Measurements from ENCODE around the gene FKBP2. TPM values are rescaled to one million over a fixed set of nuclear protein-coding genes. Genes with fewer than 3 reads are reported as not detected.

Gene FKBP2
- total RNA-seq, 1 experiment from 2014 or later, result 102 TPM

DNA sequence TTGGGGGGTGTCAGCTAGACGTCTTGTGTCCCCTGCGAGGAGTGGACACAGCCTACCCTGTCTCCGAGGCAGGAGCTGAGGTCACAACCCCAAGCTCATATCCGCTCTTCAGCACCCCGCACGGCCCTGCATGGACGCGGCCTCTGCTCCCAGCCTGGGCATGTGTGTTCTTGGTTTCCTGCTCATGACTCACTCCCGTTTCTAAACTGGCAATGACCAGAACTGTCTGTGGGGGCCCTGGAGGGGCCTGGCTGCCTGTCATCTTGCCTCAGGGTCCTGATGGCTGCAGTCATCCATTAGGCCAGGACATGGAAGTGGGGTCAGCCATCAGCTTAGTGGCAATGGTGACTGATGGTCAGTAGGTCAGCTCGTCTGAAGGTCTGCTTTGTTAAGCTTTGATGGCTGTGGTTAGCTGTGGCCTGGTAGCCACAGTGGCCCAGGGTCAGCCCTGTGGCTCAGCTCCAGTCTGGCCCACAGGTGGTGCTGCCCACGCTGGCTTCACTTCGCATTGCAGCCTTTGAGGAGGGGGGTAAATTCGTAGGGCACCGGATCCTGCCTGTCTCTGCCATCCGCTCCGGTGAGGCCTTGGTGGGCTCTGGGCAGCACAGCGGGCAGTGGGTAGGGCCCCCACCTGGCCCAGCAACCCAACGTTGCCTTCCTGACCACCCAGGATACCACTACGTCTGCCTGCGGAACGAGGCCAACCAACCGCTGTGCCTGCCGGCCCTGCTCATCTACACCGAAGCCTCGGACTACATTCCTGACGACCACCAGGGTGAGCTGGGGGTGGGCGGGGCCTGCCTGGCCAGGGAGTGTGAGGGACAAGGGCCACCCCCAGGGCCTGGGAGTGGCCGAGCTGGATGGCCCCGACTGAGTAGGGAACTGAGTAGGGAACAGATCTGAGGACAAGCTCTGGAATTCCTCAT is 22.4 kb downstream of the FKBP2 start:
- peak; percentile 77 for DNase-seq (ENCODE audit: low read depth)

DNA sequence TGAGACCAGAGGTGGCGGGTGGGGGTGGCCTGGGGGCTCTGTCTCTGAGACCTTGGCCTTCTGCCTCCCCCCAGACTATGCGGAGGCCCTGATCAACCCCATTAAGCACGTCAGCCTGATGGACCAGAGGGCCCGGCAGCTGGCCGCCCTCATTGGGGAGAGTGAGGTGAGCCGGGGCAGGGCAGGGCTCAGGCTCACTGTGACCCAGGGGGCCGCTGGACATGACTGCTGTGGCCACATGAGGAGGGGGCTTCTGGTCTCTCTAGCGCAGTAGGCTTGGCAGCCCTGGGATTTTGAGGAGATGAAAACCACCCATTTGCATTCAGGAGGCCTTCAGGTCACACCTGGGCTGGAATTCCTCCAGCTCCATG is 23.0 kb downstream of the FKBP2 start:
- no peak for DNase-seq (ENCODE audit: low read depth)

DNA sequence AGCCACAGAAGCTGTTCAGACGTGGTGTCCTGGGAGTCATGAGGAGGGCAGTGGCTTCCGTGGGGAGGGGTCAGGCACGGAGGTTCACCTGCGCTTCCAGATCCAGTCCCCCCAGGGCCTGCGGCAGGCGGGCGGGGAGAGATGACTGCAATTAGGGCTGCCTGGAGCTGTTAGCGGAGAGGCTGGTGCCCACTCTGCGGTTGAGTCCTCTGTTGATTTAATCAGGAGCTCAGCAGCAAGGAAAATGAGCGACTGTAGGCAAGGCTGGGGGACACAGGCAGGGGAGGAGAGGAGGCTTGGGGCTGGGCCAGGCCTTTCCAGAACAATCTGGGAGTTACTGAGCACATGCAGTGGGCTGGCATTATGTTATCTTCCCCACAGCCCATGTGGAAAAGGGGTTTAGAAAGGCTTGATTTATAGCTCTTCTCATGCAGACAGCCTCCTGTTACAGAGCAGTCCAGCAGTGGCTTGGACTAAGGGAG is 23.5 kb downstream of the FKBP2 start:
- DNase-seq (ENCODE audit: low read depth), result no peak

DNA sequence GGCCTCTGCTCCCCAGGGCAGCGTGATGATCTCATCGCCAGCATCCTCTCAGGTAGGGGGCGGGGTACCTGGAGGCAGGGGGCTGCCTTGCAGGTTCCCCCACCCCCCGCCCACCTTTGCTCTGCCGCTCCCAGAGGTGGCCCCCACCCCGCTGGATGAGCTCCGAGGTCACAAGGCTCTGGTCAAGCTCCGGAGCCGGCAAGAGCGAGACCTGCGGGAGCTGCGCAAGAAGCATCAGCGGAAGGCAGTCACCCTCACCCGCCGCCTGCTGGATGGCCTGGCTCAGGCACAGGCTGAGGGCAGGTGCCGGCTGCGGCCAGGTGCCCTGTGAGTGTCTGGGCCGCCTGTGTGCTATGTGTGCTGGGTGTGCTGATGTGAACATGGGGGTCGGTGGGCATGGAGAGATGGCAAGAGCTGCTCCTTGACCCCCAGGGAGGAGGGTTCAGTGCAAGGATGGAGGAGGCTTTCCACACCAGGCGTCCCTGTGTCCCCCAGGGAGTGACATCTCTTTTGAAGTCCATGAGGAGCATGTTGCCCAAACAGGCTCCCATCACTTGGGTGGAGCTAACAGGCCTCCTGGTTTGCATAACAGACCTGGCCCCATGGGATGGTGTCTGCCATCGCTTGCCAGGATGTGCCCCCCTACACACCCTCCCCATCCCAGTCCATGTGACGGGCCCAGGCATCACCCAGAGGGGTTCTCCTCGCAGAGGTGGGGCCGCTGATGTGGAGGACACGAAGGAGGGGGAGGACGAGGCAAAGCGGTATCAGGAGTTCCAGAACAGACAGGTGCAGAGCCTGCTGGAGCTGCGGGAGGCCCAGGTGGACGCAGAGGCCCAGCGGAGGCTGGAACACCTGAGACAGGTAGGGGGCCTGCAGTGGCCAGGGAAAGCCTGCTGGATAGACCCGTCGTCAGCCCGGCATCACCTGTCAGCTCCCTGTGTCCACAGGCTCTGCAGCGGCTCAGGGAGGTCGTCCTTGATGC is 24.6 kb downstream of the FKBP2 start:
- DNase-seq (ENCODE audit: low read depth), result no peak

DNA sequence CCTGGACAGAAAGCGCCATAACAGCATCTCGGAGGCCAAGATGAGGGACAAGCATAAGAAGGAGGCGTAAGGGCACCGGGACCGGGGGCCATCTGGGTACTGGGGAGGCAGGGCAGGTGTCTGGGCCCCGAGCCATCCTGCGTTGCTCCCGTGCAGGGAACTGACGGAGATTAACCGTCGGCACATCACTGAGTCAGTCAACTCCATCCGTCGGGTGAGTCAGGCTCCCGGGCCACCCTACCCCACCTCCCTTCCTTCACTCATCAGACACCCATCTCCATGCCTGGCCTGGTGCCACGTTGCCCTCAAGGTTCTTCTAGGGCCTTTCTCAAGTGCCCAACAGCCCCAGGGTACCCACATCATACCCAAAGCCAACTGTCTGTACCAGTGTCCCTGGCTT is 25.4 kb downstream of the FKBP2 start:
- no peak for DNase-seq (ENCODE audit: low read depth)

DNA sequence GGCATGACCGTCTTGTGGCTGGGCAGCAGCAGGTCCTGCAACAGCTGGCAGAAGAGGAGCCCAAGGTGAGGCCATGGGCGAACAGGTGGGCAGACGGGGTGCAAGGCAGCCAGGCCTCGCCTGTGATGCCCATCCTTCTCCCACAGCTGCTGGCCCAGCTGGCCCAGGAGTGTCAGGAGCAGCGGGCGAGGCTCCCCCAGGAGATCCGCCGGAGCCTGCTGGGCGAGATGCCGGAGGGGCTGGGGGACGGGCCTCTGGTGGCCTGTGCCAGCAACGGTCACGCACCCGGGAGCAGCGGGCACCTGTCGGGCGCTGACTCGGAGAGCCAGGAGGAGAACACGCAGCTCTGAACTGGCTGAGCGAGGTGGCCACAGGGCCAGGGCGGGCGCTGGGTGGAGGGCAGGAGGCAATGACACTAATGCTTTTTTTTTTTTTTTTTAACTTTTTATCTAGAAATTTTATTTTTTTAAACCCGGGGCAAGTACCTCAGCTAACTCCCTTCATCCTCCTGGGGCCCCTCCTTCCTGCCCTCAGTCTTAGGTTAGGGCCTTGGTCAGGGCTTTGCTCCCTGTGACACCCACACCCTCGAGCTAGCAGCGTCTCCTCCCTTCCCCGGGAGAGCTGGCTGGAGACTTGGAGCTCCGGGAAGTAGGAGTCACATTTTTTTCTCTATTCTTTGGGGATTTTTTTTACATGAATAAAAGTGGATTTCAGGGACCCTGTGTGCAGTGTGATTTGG is 26.5 kb downstream of the FKBP2 start:
- no peak for DNase-seq (ENCODE audit: low read depth)

DNA sequence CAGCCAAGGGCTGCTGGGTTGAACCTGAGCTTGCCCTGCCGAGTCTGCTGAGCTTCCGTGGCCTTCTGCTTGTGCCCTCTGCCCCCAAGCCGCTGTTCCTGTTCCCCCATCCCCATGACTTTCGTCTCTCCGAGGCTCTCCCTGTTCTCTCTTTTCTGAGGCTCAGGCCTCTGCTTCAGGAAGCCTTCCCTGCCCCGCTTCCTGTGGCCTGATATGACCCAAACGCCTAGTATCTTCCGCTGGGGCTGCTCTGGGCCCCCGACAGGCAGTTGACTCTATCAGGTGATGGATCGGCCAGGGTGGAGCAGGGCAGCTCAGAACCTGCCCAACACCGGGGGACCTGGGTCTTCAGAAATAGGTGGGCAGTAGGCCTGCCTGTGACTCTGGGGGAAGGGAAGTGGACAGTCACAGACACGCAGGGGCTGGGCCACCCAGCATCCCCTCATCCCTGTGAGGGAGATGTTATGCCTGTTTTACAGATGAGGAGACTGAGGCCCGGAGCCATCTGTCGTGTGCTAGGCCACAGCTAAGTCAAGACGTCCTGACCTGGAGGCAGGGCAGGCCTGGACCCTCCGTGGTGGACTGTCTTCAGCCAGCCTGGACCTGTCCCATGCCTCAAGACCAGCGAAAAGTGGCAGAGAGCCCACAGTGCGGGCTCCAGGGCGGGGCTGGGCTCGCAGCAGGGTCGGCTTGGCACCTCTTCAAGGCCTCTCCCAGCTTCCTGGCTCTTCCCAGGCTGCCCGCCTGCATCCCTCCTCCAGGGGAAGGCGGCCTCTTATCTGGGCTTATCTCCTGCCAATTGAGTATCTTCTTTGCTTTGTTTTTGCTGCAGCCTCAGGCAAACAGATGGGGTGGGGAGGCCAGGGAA is 27.4 kb downstream of the FKBP2 start:
- DNase-seq (ENCODE audit: low read depth), result peak; percentile 79

DNA sequence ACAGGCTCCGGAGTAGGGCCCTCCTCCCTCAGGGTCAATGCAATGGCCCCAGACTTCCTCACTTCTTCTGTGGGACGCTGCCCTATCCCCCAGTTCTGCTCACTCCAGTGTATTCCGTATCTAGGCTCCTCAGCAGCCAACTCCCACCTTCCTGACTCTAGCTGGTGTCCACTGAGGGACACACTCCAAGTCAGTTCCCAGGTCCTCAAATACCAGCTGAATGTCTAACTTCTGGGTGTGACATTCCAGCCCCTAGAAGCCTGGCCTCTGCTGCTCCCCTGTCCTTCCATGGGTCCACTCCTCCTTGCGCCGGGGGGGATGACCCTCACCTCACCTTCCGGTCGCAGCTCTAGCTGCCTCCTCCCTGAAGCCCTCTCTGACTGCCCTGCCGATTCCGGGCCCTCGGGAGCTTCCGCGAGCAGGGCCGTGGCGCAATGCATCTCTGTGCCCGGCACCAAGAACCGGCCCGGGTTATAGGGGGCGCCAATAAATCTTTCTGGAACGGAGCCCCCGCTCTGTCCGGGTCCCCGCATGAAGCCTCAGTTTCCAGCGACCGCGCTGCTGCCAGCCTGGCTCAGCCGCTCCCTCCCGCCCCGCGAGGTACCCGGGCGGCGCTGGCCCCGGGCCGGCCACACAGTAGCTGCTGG is 28.1 kb downstream of the FKBP2 start:
- no peak for DNase-seq (ENCODE audit: low read depth)

DNA sequence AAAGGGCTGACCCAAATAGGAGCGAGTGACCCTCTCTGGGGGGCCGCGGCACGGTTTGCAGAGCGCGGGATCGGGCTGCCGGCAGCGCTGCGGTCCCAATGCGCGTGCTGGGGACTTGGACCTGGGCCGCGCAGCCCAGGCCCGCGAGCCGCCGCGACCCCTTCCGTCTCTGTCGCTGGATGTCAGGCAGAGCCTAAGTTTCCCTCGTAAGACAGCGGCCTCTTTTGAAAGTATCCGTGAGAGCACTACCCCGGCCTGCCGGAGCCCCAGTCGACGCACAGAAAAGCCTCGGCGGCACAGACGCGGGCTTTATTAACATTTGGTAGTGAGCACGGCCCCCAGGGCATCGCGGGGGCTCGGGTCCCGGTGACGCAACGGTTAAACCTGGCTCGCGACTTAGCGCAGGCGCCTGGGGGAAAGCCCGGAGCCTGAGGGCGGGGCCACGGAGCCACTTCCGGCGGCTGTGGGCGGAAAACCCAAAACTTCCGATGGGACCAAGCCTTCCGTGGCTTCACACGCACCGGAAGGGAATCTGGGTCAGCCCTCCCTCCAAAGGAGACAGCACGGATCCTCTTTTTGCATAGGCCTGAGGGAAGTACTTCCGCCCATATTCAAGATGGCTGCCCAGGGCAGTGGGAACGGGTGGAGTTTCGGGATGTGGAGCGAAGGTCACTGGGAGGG is 28.8 kb downstream of the FKBP2 start:
- peak; percentile 99 for DNase-seq (ENCODE audit: low read depth)

DNA sequence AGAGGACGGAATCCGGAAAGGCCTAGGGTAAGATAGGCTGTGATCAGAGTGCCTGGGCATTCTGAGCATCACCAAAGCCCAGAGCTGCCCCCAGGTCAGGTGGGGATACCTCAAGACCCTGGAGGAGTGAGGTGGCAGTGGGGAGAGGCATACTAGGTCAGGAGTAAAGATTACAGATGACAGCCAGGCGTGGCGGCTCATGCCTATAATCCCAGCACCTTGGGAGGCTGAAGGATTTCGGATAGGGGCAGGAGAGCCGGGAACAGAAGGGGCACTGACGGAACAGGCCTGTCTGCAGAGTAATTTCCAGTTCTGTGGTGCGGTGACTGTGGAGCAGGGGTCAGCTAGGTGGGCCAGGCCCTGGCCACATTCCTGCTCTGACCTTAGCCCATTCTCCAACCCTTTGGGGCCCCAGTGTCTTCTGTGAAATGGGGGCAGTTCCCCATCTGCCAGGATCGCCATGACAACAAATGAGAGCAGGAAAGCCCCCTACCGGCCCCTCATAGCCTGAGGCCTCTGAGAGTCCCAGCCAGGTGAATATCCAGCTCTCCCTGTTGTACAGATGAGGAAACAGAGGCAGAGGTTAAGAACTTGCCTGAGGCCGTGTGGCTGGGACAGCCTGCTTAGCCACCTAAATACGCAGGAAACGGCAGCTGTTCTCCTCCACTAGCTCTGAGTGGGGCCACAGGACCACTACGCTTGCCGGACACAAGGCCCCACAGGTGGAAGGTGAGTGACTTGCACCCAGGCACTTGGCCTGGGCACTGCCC is 34.3 kb downstream of the FKBP2 start:
- DNase-seq (ENCODE audit: low read depth), result no peak

DNA sequence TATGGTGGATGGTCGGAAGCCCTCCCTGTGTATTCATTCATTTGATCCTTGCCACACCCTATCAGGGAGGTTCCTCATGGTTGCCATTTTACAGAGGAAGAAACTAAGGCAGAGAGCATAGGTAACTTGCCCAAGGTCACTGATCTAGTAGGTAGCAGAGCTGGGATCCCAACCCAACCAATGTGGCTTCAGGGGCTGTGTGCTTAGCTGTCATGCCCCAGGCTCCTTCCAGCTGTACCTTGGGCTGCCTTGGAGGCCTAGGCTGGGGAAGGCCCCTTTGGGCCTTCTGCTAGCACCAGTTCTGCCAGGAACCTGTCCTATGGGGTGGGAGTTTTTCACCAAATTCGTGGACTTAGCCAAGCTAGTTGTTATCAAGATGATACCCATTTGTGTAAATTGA is 34.9 kb downstream of the FKBP2 start:
- DNase-seq (ENCODE audit: low read depth), result no peak

DNA sequence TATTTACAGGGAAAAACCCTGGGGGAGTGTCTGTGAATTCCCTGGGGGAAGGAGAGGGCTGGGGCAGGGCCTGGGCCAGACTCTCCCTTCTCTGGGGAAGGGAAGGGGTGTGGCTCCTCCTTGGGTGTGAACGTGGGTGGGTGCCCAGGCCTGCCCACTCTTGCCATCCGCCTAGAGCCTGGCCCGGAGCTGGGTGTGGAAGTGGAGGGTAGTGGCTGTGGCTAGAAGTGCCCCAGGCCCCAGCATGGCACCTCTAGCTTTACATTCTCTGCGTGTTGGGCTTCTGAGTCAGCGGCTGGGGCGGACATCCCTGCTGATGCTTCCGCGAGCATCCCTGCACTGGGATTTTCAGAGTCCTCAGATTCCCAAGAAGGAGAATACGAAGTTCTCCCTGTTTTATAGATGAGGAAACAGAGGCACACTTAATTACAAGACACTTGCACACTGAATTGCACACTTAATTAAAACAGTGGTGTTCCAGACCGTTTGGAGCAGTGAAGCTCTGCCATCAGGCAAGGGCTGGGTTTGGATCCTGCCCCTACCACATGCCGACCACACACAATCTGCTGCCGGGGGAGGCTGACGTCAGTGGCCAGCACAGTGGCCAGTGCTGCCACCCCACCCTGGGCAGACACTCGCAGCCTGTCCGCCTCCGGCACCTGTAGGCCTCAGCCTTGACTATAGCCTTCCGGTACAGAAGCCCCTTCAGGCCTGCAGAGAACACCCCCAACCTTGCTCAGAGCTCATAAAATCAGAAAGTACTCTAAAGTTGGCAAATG is 35.9 kb downstream of the FKBP2 start:
- DNase-seq (ENCODE audit: low read depth), result peak; percentile 84

DNA sequence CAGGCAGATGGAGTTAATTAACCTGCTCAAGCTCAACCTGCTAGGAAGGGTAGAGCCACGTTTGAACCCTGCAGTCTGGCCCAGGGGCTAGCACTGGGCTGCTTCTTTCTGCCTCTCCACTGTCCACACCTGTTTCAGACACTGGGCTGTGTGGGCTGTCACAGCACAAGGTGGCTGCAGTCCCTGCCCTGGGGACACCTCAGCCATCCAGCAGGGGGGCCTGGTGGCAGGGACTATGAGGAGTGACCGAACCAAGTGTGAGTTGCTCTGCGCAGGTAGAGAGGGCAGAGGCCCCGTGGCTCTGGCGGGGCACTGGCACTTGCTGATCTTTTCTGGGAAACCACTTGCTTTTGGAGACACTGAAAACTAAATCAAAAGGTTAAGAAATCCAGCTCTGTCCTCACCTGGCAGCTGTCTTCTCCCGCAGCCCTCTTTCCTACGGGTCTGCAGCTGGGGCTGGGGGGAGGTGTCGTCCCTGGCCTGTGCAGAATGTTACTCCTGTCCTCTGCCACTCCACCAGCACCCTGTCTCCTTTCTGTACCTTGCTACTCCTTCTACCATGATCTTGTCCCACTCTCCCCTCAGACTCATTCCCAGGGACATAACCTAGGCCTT is 37.8 kb downstream of the FKBP2 start:
- no peak for DNase-seq (ENCODE audit: low read depth)

DNA sequence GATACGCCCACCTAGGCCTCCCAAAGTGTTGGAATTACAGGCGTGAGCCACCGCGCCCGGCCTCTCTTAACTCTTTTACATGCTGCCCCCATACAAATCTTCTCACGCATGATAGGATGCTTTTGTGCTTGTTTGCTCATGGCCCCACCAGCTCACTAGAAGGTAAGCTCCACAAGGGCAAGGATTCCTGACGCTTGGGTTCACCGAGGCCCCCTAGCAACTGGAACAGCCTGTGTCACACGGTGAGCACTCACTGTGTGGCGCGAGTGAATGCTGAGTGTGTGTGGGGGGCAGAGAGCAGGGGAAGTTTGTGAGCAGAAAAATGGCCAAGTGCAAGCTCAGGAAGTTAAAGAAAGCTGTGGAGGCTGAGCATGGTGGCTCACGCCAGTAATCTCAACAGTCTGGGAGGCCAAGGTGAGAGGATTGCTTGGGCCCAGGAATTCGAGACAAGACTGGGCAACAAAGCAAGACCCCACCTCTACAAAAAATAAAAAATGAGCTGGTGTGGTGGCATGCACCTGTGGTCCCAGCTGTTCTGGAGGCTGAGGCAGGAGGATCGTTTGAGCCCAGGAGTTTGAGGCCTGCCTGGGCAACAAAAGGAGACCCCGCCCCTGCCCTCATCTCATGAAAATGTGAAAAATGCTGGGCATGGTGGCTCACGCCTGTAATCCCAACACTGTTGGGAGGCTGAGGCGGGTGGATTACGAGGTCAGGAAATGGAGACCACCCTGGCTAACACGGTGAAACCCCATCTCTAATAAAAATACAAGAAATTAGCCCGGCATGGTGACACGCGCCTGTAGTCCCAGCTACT is 41.3 kb downstream of the FKBP2 start:
- no peak for DNase-seq (ENCODE audit: low read depth)

DNA sequence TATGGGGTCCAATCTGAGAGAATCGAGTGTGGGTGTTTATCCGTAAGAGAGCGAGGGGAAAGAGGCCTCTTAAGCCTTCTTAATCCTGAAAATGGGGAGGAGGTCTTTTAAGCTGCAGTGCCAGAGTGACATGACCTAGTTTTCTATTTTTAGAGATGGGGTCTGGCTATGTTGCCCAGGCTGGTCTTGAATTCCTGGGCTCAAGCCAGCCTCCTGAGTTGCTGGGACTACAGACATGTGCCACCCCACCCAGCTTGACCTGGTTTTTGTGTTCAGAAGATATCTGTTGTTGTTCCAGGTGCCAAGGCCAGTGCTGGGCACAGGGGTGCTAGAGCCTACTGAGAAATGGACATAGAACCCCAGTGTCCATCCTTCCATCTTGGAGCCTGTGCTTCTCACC is 42.2 kb downstream of the FKBP2 start:
- no peak for DNase-seq (ENCODE audit: low read depth)

DNA sequence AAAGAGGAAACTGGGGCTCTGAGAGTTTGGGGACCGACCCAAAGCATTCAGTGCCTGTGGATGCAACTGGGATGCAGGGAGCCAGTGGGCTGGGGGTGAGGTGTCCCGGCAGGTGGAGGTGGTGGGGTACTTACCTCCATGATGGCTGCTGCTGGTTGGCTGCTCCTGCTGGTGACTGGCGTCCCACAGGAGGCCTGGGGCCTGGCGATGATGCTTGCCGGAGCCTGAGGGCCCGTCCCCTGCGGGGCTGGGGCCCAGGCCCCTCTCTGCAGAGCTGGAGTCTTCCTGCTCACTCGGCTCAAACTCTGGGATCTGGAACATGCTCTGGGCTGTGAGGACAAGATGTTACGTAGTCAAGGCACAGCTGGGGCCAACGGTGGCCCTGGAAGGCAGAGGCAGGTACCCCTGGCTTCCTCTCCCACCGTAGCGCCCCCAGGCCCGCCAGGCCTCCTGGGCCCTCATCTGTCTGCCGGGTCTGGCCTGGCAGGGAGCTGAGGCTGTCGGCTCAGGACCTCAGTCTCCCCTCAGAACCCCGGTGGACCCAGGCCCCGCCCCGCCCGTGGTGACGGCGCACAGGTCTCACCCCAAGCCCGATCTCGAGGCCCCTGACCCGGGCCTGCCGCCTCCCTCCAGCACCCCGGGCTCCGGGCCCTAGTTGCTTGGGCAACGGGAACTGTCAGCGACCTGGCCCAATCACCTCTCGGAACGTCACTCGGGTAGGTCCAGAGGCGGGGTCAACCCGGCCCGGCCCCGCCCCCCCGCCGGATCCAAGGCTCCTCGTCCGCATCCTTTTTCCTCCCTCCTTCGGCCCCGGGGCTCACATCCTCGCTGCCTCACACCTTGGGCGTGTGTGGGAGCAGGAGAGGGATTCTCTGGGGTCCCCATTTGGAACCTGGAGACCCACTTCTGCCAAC is 43.4 kb downstream of the FKBP2 start, which contains the start of gene BAD:
Gene BAD (minus strand): TSS at position 618 of the 914 bp plus-strand sequence. CDS start 297 bp downstream, at position 321.
- peak; percentile 95 for DNase-seq (ENCODE audit: low read depth)
